CD4-positive, alpha-beta T cell treated with Interleukin-12 subunit alpha and Interleukin-12 subunit beta, for 1 hour (primary cell): ENCODE data around the gene TPP1.

Source experiments
- DNase-seq: peaks from one replicate; pipeline ENCODE4 v3.0.0-alpha.2; 2020

The TPP1 gene

DNA sequence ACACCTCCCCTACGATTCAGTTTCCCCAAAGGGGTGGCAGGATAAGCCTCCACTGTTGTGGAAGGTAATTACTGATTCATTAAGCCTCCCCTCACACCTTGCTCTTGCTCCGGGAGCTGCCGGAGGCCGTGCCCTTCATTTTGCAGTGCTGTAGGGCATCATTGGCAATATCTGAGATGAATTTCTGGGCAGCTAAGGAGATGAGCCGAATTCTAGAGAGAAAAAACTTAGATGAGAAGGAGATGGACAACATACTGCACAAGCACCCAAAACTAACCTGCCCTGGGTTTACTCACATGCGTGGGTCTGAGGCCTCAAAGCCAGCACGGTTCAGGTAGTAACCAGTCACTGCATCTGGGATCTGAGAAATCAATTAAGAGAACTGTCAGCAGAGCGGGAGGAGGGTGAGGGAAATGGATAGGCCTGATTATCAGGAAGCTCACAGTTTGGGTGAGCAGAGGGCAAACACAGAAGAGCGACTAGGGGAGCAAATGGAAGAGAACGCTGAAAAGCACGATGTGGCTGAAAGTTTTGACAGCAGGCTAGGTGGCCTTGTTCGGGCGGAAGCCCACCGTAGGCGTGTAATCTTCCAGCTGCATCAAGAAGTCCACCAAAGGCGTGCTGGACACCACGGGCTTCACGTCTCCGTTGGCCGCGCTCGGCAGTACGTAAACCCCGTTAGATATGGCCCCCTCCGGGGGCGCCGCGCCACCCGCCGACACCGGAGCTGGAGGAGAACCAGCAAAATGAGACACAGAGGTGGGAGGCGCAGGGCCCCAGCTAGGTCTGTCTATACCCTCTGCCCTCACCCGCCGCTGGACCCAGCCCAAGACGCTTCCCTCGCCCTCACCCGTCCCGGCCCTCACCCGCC is 7.9 kb downstream of the TPP1 start:
- no peak for DNase-seq

DNA sequence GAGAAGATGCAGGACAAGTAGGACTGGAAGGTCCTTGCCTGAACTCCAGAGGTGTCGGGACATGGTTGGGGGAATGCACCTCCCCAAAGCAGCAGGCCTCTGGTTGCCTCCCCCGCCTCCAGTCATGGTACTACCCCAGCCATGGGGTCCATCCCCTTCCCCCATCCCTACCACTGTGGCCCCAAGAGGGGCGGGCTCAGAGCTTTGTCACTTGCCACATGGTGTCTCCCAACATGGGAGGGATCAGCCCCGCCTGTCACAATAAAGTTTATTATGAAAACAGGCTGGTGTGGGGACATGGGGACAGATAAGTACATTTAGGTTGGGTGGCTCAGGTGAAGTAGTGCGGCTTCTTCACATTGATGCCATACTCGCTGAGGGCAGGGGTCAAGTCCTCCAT is 8.6 kb downstream of the TPP1 start:
- DNase-seq: no peak

DNA sequence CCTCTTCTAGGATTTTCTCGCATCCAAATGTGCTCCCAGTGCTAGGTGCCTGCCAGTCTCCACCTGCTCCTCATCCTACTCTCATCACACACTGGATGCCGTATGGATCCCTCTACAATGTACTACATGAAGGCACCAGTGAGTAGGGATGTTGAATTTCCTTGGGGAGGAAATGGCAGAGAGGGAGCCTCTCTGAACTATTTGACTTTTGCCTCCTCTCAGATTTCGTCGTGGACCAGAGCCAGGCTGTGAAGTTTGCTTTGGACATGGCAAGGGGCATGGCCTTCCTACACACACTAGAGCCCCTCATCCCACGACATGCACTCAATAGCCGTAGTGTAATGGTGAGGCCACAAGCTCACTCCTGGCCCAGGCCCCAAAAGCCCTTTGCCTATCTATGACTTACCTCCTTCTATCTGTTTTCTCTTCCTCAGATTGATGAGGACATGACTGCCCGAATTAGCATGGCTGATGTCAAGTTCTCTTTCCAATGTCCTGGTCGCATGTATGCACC is 9.7 kb downstream of the TPP1 start:
- no peak for DNase-seq

DNA sequence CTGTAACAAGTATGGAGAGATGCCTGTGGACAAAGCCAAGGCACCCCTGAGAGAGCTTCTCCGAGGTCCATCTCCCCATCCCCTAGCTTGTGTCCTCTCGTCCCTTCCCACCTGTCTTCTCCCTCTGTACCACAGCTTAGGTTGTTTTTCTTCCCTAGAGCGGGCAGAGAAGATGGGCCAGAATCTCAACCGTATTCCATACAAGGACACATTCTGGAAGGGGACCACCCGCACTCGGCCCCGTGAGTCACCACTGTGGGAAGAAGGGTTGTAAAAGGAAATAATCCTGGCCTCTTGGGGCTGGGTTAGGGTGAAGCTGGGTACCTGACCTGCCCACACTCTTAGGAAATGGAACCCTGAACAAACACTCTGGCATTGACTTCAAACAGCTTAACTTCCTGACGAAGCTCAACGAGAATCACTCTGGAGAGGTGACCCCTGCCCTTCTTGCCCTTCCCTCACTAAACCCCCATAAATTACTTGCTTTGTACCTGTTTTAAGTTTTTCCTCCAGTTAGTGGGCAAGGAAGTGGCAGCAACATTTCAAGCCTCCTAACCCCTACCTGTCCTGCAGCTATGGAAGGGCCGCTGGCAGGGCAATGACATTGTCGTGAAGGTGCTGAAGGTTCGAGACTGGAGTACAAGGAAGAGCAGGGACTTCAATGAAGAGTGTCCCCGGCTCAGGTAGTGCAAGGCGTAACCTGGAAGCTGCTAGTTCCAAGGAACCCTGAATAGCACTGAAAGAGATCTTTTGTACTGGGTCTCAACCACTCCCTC is 10.3 kb downstream of the TPP1 start:
- DNase-seq: no peak

DNA sequence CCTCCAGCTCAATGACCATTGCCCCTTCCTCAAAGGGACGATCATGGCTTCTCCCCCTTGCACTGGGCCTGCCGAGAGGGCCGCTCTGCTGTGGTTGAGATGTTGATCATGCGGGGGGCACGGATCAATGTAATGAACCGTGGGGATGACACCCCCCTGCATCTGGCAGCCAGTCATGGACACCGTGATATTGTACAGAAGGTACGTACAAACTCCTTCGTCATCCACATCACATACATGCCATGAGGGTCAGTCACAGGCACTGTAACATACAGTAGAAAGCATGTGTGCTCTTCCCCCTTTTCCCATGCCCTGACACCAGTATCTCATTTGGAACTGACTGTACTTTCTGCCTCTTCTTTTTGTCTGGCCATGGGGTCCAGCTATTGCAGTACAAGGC is 11.2 kb downstream of the TPP1 start:
- DNase-seq: no peak

DNA sequence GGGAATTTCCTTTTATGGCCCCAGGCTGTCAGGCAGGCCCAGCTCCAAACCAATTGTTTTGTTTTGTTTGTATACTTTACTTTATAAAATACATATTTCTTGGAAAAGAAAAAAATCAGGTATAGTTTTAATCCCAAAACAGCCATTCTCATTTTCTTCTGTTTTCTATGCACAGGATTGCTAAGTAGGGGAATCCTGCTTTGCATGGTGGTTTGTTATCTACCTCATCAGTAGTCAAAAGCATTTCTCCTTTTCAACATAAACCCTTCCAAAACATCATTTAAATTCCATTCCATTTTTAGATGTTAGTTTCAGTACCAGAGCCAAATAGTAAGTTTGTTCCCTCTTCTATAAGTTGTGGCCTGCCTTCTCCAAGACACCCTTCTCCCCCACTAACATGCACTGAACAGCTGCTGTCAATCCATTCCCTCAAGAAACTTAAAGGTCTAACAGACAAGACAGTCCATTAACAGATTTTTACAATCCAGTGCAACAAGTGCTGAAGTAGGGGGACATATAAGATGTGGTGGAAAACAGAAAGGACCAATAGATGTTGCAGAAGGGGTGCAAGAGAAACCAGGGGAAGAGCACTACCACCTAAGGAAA is 11.9 kb downstream of the TPP1 start:
- no peak for DNase-seq

DNA sequence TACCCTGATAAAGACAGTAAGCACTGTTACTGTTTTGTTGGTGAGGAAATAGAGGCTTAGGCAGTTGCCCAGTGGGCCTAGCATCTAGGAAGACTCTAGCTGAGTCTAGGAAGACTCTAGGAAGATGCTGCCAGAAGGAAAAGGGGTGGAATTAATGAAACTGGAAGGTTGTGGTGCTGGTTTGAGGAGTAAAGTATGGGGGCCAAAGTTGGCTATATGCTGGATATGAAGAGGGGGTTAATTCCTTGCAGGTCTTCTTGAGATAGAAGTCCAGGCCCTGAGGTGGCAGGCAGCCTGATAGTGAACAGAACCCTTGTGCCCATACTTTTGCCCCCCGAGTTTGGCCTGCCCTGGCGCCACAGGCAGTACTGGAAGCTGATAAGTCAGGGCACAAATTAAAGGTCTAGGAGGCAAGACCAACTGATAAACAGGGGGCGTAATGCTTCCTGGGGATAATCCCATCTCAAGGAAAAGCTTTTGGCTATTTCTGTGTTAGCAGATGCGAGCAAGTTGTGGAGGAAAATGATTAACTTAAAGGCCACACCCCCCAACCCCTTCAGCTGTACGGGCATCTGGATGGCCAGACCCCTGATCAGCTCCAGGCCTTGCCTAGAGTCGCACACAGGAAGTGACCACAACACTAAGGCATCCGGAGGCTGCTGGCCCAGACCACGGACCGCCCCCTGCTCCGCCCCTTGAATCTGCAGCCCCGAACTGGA is 12.6 kb downstream of the TPP1 start:
- peak; percentile 72 for DNase-seq

DNA sequence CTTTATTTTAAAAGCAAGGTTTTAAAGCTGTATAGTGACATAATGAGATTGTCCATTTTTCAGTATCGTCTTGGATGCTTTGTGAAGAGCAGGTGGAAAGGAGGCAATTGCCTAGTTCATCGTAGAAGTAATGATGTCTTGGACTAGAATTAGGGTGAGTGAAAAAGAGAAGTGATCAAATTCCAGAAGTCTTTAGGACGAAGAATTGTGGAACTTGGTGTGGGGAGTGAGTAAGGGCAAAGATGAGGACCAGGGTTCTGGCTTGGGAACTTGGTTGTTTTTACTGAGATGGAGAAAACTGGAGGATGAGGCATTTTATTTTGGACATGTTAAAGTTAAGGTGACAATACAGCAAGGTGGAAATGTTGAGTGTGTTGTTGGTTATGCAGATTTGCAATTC is 14.4 kb downstream of the TPP1 start:
- DNase-seq: no peak

DNA sequence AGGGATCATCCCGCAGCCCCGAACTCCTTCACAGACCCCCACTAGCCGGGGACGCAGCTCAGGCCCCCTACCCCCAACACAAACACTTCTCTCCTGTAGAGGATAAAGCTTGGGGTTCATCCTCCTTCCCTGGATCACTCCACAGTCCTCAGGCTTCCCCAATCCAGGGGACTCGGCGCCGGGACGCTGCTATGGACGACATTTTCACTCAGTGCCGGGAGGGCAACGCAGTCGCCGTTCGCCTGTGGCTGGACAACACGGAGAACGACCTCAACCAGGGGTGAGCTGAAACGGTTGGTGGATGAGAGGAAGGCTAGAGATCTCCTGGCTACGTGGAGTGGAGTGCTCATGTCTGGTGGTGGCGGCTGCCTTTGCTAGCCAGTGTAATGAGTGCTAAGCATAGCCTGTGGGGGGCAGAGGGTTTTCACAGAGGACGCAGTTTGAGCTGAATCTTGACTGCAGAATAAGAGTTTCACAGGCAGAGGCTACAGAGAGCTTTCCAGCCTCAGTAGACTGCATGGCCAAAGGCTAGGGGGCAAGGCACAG is 15.1 kb downstream of the TPP1 start:
- peak; percentile 71 for DNase-seq

DNA sequence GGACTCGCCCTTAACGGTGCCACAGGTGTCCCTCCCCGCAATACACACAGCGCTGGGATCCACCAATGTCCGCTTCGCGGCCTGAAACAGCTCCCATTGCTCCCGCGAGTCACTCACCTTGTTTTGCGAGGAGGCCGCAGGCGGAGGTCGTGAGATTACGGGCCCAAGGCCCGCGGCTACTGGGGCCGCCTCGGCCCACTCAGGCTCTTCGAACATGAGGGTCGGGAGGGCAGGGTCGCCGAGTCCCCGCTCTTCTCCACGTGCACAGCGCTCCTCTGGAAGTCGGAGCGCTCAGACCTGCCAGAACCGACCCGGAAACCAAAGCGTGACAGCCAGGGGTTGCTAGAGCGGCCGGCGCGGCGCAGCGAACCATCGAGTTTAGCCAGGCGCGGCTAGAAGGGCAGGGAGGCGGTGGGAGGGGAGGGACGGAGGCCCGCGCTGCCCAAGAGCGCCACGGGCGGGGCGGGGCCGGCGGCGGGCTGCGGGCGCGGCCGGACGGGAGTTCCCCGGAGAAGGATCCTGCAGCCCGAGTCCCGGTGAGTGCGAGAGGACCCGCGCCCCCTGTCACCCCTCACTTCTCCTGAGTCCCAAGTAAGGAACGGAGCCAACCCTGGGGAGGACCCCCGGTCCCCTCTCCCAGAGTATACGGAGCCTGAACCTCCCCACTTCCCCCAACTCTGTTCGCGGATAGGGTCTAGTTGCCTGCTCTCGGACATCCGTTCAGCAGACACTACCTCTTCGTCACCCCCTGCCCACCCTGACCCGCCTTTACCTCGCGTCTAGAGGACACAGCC is 15.7 kb downstream of the TPP1 start, which contains the start of the genes ILK and RRP8:
ILK (plus strand) TSS at position 488 of the 794 bp plus-strand sequence. CDS start 498 bp downstream, outside the sequence.
RRP8 (minus strand) TSS at position 330 of the 794 bp plus-strand sequence; CDS start at position 216, 114 bp downstream.
- peak; percentile 93 for DNase-seq

DNA sequence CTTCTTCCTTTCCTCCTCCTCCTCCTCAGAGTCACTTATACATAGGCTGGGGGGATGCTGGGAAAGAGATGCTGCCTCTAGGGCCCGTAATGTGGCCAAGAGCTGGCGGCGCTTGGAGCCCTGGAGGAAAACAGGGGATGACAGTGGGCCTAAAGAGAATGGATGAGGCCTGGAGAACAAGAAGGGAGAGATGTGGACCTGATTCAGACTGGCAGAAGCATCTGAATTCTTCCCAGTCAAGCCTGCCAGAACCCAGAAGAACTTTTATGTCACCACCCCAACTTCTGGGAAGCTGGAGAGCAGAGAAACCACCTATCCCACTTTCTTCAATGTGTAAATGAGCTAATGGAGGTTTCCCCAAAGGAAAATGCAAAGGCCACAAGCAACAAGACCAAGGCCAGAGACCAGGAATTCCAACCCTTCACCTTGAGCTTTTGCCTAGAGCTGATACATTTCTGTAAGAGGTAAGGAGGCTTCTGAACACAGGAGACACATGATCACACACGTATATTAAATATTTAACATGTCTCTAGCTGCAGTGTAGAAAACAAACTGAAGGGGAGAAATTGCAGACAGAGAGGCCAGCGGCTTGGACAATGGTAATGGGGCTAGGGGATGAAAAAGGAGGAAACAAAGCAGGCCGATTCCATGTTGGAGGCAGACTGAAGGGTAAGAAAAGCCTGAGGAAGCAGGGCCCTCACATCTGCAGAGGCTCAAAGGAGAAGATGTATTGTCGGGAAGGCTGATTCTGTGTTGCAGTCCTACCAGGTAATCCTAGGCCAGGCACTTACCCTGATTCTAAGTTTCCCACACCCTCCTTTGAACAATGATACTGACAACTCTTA is 16.9 kb downstream of the TPP1 start:
- no peak for DNase-seq

DNA sequence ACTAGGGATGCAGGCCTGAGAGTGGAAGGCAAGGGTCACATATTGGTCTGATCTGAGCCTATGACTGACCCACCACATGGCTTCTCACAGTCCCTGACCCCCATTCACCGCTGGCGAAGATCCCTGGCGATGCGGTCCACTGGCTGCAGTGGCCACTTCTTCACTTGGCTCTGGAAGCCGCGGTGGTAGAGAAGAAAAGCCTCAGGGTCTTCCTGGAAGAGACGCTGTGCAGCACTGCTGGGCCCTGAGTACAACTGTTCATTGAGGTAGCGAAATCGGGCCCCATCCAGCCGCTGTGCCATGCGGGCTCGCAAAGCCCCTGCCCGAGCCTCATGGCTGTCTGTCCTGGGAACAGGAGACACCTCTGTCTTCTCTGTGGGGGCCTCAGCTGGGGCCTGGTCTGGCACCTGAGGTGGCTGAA is 18.2 kb downstream of the TPP1 start:
- no peak for DNase-seq

DNA sequence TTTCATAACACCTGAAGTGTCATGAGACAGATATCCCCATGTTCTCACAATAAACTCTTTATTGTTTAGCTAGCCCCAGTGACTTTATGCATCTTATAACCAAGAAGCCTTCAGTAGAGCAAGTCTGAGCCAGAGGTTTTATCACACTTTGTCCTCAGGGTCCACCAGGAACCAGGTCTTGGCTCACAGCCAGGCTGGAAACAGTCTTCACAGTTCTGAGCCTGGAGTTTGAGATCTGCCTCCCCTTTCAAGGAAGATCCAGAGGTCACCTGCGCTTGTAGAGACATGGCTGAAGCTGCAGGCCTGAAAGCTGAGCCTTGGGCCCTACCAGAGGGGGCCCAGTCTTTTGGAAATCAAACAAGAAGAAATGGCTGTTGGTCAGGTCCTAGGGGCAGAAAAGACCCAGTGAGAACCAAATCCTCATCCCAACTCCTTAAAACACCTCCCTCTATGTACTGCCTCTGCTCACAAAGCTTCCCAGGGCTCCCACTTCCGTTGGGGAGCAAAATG is 19.3 kb downstream of the TPP1 start:
- DNase-seq: no peak

DNA sequence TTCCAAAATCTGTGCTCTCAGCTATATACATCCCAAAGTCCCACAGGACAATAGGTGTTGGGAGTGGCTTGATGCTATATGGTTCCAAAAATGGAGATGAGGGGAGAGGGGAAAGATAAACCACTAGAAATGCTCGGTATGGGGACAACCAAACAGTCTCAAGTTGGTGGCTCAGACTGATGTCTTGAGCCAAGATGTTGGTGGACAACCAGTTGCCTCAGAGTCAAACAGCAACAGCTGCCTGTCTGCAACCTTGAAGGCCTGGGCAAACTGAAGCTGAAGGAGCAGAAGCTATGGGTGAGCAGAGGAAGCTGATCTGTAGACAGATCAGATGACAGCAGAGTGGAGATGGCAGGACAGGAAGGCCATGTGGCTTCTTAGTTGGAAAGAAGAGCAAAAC is 19.8 kb downstream of the TPP1 start:
- no peak for DNase-seq

DNA sequence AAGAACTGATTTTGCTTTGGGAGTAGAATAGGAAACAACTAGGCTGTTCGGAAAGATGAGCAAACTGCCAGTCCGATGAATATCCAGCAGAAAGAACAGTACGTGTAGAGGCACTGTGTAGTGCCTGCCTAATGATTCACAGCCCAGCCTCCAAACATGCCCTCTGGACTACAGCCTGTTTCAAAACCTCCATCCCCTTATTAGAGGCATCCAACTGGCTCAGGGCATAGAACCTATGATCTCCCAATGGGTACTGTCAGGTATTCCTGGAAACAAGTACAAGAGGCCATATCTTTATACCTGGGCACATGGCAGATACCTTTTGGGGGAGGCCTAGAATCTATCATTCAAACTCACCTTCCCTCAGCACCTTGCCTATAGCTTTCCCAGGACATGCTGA is 20.7 kb downstream of the TPP1 start:
- DNase-seq: no peak

DNA sequence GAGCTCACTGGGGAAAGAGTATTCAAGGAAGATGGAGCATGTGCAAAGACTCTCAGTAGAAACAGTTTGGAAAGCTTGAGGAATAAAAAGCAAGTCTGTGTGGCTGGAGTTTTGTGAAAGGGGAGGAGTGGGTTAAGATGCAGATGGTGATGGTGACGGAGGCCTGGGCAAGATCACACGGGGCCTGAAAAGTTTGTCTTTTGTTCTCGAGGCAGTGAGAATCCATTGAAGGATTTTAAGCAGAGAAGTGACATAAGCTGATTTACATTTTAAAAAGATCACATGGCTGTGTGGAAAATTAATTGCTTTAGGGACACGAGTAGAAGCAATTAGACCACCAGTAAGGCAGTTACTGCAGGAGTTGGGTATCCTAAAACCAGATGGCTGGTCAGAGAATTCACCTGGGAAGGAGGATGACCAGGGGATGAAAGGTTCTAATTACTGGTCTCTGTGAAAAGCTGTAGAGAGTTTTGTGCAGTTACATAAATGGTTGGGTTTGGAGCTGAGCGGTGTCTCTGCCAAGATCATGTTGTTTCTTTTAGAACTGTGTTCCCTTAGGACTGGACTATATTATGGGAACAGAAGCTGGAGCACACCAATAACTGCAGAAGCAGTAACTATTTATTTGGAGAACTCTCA is 22.9 kb downstream of the TPP1 start:
- no peak for DNase-seq

DNA sequence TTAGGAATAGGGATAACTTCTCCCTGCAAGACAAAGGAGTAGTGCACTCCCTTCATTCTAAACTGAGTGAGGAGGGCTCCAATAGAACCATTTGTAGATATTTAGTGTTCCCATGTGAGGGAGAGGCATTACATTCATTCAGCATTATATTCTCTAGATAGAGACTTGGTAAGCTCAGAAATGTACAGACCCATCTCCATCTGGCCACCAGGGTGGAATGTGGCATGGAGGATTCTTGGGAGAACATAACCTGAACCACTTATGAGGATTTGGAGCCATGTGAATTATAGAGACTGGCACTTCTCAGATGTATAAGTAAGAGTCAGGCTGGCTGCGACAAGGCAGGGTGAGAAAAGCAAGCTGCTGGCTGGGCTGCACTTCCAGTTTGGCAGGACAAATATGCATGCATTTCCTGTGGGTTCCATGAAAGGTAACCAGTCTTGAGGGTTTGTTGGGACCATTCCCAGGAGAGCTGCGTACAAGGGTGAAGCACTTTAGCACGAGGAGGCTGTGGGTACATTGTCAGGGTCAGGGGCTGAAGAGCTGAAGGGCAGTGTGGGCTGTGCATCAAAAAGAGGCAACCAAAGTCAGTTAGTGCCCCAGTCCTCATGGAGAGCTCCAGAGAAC is 25.0 kb downstream of the TPP1 start:
- no peak for DNase-seq

DNA sequence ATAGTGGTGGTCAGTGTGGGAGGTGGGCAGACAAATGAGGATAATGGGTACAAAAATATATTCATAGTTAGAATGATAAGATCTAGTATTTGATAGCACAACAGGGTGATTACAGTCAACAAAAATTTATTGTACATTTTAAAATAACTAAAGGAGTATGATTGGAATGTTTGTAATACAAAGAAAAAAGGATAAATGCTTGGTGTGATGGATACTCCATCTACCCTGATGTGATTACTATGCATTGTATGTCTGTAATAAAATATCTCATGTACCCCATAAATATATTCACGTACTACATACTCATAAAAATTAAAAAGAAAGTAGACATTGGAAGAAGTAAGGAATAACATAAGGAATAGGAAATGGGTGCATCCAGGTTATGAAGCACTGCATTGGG is 31.2 kb downstream of the TPP1 start:
- no peak for DNase-seq

DNA sequence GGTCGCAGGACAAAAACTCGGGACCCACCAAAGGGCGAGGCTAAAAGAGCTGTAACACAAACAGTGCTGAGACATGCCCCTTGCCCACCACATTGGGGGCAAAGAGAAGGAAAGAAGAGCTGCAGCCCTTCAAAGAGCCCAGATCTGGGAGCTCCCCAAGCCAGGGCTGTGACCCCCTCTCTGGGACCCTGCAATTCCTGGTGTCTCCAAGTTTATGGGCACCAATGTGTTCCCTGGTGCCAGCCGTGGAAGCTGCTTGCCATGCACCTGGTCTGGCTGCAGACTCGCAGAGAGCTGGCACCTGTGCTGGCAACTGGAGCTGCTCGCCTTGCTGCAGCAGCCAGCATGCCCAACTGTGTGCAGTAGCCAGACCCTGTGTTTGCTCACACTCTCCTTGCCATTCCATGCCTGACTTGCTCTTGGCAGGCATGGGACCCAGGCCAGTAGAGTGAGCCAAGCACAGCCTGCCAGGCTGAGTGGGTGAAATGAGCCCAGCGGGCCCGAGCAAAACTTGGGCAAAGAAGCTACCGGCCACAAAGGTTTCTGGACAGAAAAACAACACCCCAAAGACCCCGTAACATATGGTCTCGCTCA is 31.8 kb downstream of the TPP1 start:
- DNase-seq: no peak
